Measurements from ENCODE around the gene TAF1C.

DNA sequence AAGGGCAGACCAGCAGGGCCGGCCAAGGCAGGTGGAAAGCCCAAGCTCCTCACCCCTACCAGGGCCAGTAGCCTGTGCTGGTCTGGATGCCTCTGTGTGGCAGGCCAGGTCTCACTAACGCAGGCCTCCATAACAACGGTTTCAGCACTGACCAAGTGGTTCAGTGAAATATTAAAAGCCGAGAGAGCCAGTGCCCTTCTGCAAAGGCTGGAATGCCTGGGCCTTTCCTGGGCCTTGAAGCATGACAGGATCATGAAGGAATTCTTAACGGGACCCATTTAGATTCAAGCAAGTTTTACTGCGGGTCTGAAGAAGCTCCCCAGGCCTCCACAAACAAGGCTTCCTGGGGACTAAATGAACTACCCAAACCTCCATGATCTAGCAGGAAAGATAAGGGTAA lies 20.4 kb upstream of the TAF1C start:
- TF ChIP-seq, protein P1, sequence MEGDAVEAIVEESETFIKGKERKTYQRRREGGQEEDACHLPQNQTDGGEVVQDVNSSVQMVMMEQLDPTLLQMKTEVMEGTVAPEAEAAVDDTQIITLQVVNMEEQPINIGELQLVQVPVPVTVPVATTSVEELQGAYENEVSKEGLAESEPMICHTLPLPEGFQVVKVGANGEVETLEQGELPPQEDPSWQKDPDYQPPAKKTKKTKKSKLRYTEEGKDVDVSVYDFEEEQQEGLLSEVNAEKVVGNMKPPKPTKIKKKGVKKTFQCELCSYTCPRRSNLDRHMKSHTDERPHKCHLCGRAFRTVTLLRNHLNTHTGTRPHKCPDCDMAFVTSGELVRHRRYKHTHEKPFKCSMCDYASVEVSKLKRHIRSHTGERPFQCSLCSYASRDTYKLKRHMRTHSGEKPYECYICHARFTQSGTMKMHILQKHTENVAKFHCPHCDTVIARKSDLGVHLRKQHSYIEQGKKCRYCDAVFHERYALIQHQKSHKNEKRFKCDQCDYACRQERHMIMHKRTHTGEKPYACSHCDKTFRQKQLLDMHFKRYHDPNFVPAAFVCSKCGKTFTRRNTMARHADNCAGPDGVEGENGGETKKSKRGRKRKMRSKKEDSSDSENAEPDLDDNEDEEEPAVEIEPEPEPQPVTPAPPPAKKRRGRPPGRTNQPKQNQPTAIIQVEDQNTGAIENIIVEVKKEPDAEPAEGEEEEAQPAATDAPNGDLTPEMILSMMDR (IDR thresholded peaks at IDR 0.05; ENCODE audit: low read length), result no peak
- no peak for TF ChIP-seq EZH2 (optimal IDR thresholded peaks at IDR 0.05; ENCODE audit: low read depth, low read length)
